Fibroblast of lung (primary cell): ENCODE data around the gene PRAF2. TPM values are rescaled to one million over a fixed set of nuclear protein-coding genes. Genes with fewer than 3 reads are reported as not detected.

Experiments
- DNase-seq, 2 donors: peaks; one replicate each; pipeline versions ENCODE4 v3.0.0 to v3.0.0-alpha.2; 2010; ENCODE audit warnings: low read depth in 2 of 2
- H2AFZ ChIP-seq: 2 replicates; pipeline ENCODE4 v1.5.1; 2012; ENCODE audit warnings: low read length, control low read depth, inconsistent platforms
- H3K27ac ChIP-seq: 2 replicates; pipeline ENCODE4 v1.5.1; 2011; ENCODE audit warnings: low read length, control low read depth; ENCODE audit not compliant: insufficient read depth
- H3K27me3 ChIP-seq: 2 replicates; pipeline ENCODE4 v1.5.1; 2011; ENCODE audit warnings: mild to moderate bottlenecking, low read length; ENCODE audit not compliant: control insufficient read depth, insufficient read depth
- H3K36me3 ChIP-seq: 2 replicates; pipeline ENCODE4 v1.5.1; 2011; ENCODE audit warnings: low read length; ENCODE audit not compliant: control insufficient read depth, insufficient read depth
- H3K4me1 ChIP-seq: 2 replicates; pipeline ENCODE4 v1.5.1; 2011; ENCODE audit warnings: low read length; ENCODE audit not compliant: control insufficient read depth, insufficient read depth; ENCODE audit errors: extremely low read depth
- H3K4me2 ChIP-seq: 2 replicates; pipeline ENCODE4 v1.5.1; 2011; ENCODE audit warnings: low read length, control low read depth; ENCODE audit not compliant: insufficient read depth; ENCODE audit errors: extremely low read depth
- H3K4me3 ChIP-seq, 4 experiments: fragments of 200-600 bp in 1 of 4; sonication (generic) in 1 of 4; replicated peaks in 1 of 4; 2 replicates each; pipeline ENCODE4 v1.5.1; 2011 to 2016; ENCODE audit warnings: low read length in 4 of 4, low read depth in 3 of 4, mild to moderate bottlenecking in 3 of 4, control low read depth in 2 of 4, inconsistent platforms in 1 of 4, mixed read lengths in 1 of 4; ENCODE audit not compliant: insufficient read depth in 1 of 4; ENCODE audit errors: control extremely low read depth in 1 of 4
- H3K79me2 ChIP-seq: 2 replicates; pipeline ENCODE4 v1.5.1; 2012; ENCODE audit warnings: mild to moderate bottlenecking, low read length, inconsistent platforms; ENCODE audit not compliant: control insufficient read depth, insufficient read depth
- H3K9ac ChIP-seq: 2 replicates; pipeline ENCODE4 v1.5.1; 2011; ENCODE audit warnings: mild to moderate bottlenecking, low read length, control low read depth; ENCODE audit not compliant: insufficient read depth
- H3K9me3 ChIP-seq: 2 replicates; pipeline ENCODE4 v1.5.1; 2012; ENCODE audit warnings: low read depth, low read length; ENCODE audit not compliant: control insufficient read depth, insufficient read depth
- H4K20me1 ChIP-seq: 2 replicates; pipeline ENCODE4 v1.5.1; 2011; ENCODE audit warnings: low read length; ENCODE audit not compliant: control insufficient read depth, insufficient read depth; ENCODE audit errors: extremely low read depth
- CTCF ChIP-seq, 2 donors: IDR thresholded peaks in 1 of 2; conservative IDR thresholded peaks in 1 of 2; 1 replicate in 1 of 2; 2 replicates in 1 of 2; pipeline ENCODE4 v1.5.1; 2011 to 2012; ENCODE audit warnings: low read length in 2 of 2, control low read depth in 1 of 2, inconsistent platforms in 1 of 2, low read depth in 1 of 2, mild to moderate bottlenecking in 1 of 2
- EZH2 ChIP-seq: IDR thresholded peaks from 2 replicates; pipeline ENCODE4 v1.5.1; 2012; ENCODE audit warnings: low read length, control low read depth, mild to moderate bottlenecking; ENCODE audit errors: missing control alignments
- polyA plus RNA-seq, 2 donors: library from polyadenylated mRNA; depleted of rRNA in 1 of 2; stranded (reverse) in 1 of 2; unstranded in 1 of 2; fragments of >200 nt; gene quantifications; 2 replicates each; pipeline ENCODE4 v1.2.1, GENCODE V29; 2011 to 2012; ENCODE audit warnings: missing spikeins in 1 of 2
- total RNA-seq: library from RNA; depleted of rRNA; stranded (reverse); fragments of >200 nt; gene quantifications from 2 replicates; pipeline ENCODE4 v1.2.1, GENCODE V29; 2014

Gene PRAF2
- total and polyA plus RNA-seq, 2 donors (not counting 1 experiment from before 2014, with no cell fraction given), result 11.9 to 33.1 TPM

- H3K36me3 ChIP-seq, result peaks cover 3% of the 10 kb centered on the region
- H3K9ac ChIP-seq, result no peak overlapping the region
- DNase-seq, result peak; percentile 42 to 46
- H3K4me1 ChIP-seq, result no peaks in the 10 kb centered on the region
- H3K27ac ChIP-seq, result no peak overlapping the region
- H3K4me2 ChIP-seq, result no peak overlapping the region
- no peaks in the 10 kb centered on the region for H3K27me3 ChIP-seq
- H3K9me3 ChIP-seq, result no peaks in the 10 kb centered on the region
- H3K4me3 ChIP-seq, result no peak overlapping the region
- H2AFZ ChIP-seq, result no peak overlapping the region
- H3K79me2 ChIP-seq, result no peaks in the 10 kb centered on the region
- peak; percentile 30 to 51 for TF ChIP-seq CTCF (conservative IDR thresholded peaks at IDR 0.05 in 1 of 2, IDR thresholded peaks at IDR 0.05 in 1 of 2; ENCODE audit: low read depth in 1 of 2, low read length in 2 of 2)
- TF ChIP-seq EZH2, result no peak
- no peaks in the 10 kb centered on the region for H4K20me1 ChIP-seq
Measured at GRCh38 chrX:49106930-49107329, 33.1 kb upstream of the PRAF2 start.

- no peak for TF ChIP-seq EZH2
- TF ChIP-seq CTCF (conservative IDR thresholded peaks at IDR 0.05 in 1 of 2, IDR thresholded peaks at IDR 0.05 in 1 of 2; ENCODE audit: low read depth in 1 of 2, low read length in 2 of 2), result no peak
- no peaks in the 10 kb centered on the region for H3K79me2 ChIP-seq
- no peak overlapping the region for H3K9ac ChIP-seq
- no peaks in the 10 kb centered on the region for H4K20me1 ChIP-seq
- H3K27ac ChIP-seq, result no peak overlapping the region
- H2AFZ ChIP-seq, result no peak overlapping the region
- H3K4me3 ChIP-seq, result no peak overlapping the region
- H3K4me1 ChIP-seq, result no peaks in the 10 kb centered on the region
- no peaks in the 10 kb centered on the region for H3K9me3 ChIP-seq
- H3K4me2 ChIP-seq, result no peak overlapping the region
- peaks cover 3% of the 10 kb centered on the region for H3K36me3 ChIP-seq
- no peaks in the 10 kb centered on the region for H3K27me3 ChIP-seq
- no peak for DNase-seq
Measured at GRCh38 chrX:49106296-49106695, 32.5 kb upstream of the PRAF2 start.

- Histone ChIP-seq H2AFZ (no peak overlapping the region), H3K79me2 (no peaks in the 10 kb centered on the region)
- no peak for DNase-seq
Measured at GRCh38 chrX:49103637-49104036, 29.8 kb upstream of the PRAF2 start.

More at GRCh38 chrX:49103637-49104036, 29.8 kb upstream of the PRAF2 start:
- Histone ChIP-seq H3K4me1 (no peaks in the 10 kb centered on the region), H3K36me3 (no peaks in the 10 kb centered on the region), H3K9me3 (no peaks in the 10 kb centered on the region), H3K4me2 (no peak overlapping the region), H3K9ac (no peak overlapping the region), H3K27ac (no peak overlapping the region), H4K20me1 (no peaks in the 10 kb centered on the region), H3K27me3 (no peaks in the 10 kb centered on the region), H3K4me3 (no peak overlapping the region)
- TF ChIP-seq EZH2, result no peak
- TF ChIP-seq CTCF (conservative IDR thresholded peaks at IDR 0.05 in 1 of 2, IDR thresholded peaks at IDR 0.05 in 1 of 2; ENCODE audit: low read depth in 1 of 2, low read length in 2 of 2), result no peak
